ENCODE results near the gene HOXB8.

HOXB8 gene

GRCh38 chr17:48575673-48576478 lies 39.2 kb downstream of the HOXB8 start:
- no peak overlapping the region for H2AFZ ChIP-seq (ENCODE audit: low read length)
- no peaks in the 10 kb centered on the region for H3K9me3 ChIP-seq (replicated peaks; ENCODE audit: insufficient read depth, low read length)
- no peak overlapping the region for H3K9ac ChIP-seq (ENCODE audit: low read length)
- no peaks in the 10 kb centered on the region for H3K36me3 ChIP-seq (replicated peaks; ENCODE audit: insufficient read depth, low read length)
- no peaks in the 10 kb centered on the region for H4K20me1 ChIP-seq (ENCODE audit: insufficient read depth, low read length)
- no peak overlapping the region for H3K27ac ChIP-seq (ENCODE audit: low read length)
- no peaks in the 10 kb centered on the region for H3K27me3 ChIP-seq (replicated peaks; ENCODE audit: insufficient read depth, low read length)
- H3K79me2 ChIP-seq (ENCODE audit: low read length) = peaks cover 12% of the 10 kb centered on the region
- no peak for TF ChIP-seq CTCF (IDR thresholded peaks at IDR 0.05; ENCODE audit: low read length)
- no peak for TF ChIP-seq EZH2phosphoT487 (IDR thresholded peaks at IDR 0.05; ENCODE audit: low read length)
- TF ChIP-seq EZH2 (optimal IDR thresholded peaks at IDR 0.05; ENCODE audit: low read depth, low read length) = no peak
- H3K9me2 ChIP-seq (replicated peaks; ENCODE audit: insufficient read depth, low read length) = no peaks in the 10 kb centered on the region
- peak; percentile 33 for DNase-seq
- H3F3A ChIP-seq (ENCODE audit: insufficient read depth, low read length) = no peaks in the 10 kb centered on the region
- peaks cover 8% of the 10 kb centered on the region for H3K4me1 ChIP-seq (ENCODE audit: low read length)
- no peak overlapping the region for H3K4me3 ChIP-seq (ENCODE audit: low read length)
- peak overlapping the region; percentile 19; the same call in 1 of the 2 replicates for H3K4me2 ChIP-seq (ENCODE audit: low read depth, low read length)

GRCh38 chr17:48575066-48575582 lies 40.0 kb downstream of the HOXB8 start:
- no peak for DNase-seq

GRCh38 chr17:48574505-48575065 lies 40.5 kb downstream of the HOXB8 start:
- no peaks in the 10 kb centered on the region for H3K9me3 ChIP-seq (replicated peaks; ENCODE audit: insufficient read depth, low read length)
- no peaks in the 10 kb centered on the region for H3F3A ChIP-seq (ENCODE audit: insufficient read depth, low read length)
- H2AFZ ChIP-seq (ENCODE audit: low read length) = no peak overlapping the region
- no peak overlapping the region for H3K9ac ChIP-seq (ENCODE audit: low read length)
- H3K4me3 ChIP-seq (ENCODE audit: low read length) = no peak overlapping the region
- H3K27ac ChIP-seq (ENCODE audit: low read length) = no peak overlapping the region
- no peaks in the 10 kb centered on the region for H3K9me2 ChIP-seq (replicated peaks; ENCODE audit: insufficient read depth, low read length)
- TF ChIP-seq CTCF (IDR thresholded peaks at IDR 0.05; ENCODE audit: low read length) (no peak), EZH2phosphoT487 (IDR thresholded peaks at IDR 0.05; ENCODE audit: low read length) (no peak), EZH2 (optimal IDR thresholded peaks at IDR 0.05; ENCODE audit: low read depth, low read length) (no peak)
- H3K27me3 ChIP-seq (replicated peaks; ENCODE audit: insufficient read depth, low read length) = no peaks in the 10 kb centered on the region
- no peaks in the 10 kb centered on the region for H3K36me3 ChIP-seq (replicated peaks; ENCODE audit: insufficient read depth, low read length)
- no peak for DNase-seq
- peaks cover 12% of the 10 kb centered on the region for H3K79me2 ChIP-seq (ENCODE audit: low read length)
- no peaks in the 10 kb centered on the region for H4K20me1 ChIP-seq (ENCODE audit: insufficient read depth, low read length)
- no peak overlapping the region for H3K4me2 ChIP-seq (ENCODE audit: low read depth, low read length)
- peaks cover 8% of the 10 kb centered on the region for H3K4me1 ChIP-seq (ENCODE audit: low read length)

More at GRCh38 chr17:48575066-48575582, 40.0 kb downstream of the HOXB8 start:
- Histone ChIP-seq H3K9me3 (replicated peaks; ENCODE audit: insufficient read depth, low read length) (no peaks in the 10 kb centered on the region), H3K79me2 (ENCODE audit: low read length) (peaks cover 12% of the 10 kb centered on the region), H3K4me2 (ENCODE audit: low read depth, low read length) (no peak overlapping the region), H3K27me3 (replicated peaks; ENCODE audit: insufficient read depth, low read length) (no peaks in the 10 kb centered on the region), H3K4me1 (ENCODE audit: low read length) (peaks cover 8% of the 10 kb centered on the region), H3K9me2 (replicated peaks; ENCODE audit: insufficient read depth, low read length) (no peaks in the 10 kb centered on the region), H3K9ac (ENCODE audit: low read length) (no peak overlapping the region), H4K20me1 (ENCODE audit: insufficient read depth, low read length) (no peaks in the 10 kb centered on the region), H3K36me3 (replicated peaks; ENCODE audit: insufficient read depth, low read length) (no peaks in the 10 kb centered on the region), H3K27ac (ENCODE audit: low read length) (no peak overlapping the region), H3F3A (ENCODE audit: insufficient read depth, low read length) (no peaks in the 10 kb centered on the region), H2AFZ (ENCODE audit: low read length) (no peak overlapping the region), H3K4me3 (ENCODE audit: low read length) (no peak overlapping the region)
- TF ChIP-seq EZH2 (optimal IDR thresholded peaks at IDR 0.05; ENCODE audit: low read depth, low read length) (no peak), CTCF (IDR thresholded peaks at IDR 0.05; ENCODE audit: low read length) (no peak), EZH2phosphoT487 (IDR thresholded peaks at IDR 0.05; ENCODE audit: low read length) (no peak)
